Tibial nerve (tissue), 4 donors: ENCODE results near the gene PNKP. TPM values are rescaled to one million over a fixed set of nuclear protein-coding genes. Genes with fewer than 3 reads are reported as not detected.
"Not testable (repeated sequence)": the region's sequence is repeated elsewhere in the genome, so short reads cannot be mapped to it uniquely, and the experiment has no call there.

Experiments
- DNase-seq, 2 donors: peaks; one replicate each; pipeline ENCODE4 v3.0.0-alpha.2; 2019; ENCODE audit warnings: low spot score in 2 of 2
- H3K27ac ChIP-seq, 4 donors: fragments of 200-600 bp; sonication (generic) in 3 of 4; one replicate each; pipeline ENCODE4 v1.5.1; 2017 to 2019; ENCODE audit warnings: mild to moderate bottlenecking in 1 of 4
- H3K27me3 ChIP-seq, 2 donors: fragments of 200-600 bp; sonication (generic) in 1 of 2; one replicate each; pipeline versions ENCODE4 v1.5.1 to v1.6.0; 2017 to 2019
- H3K36me3 ChIP-seq, 3 donors: fragments of 200-600 bp; sonication (generic); one replicate each; pipeline ENCODE4 v1.5.1; 2018 to 2019
- H3K4me1 ChIP-seq, 4 donors: fragments of 200-600 bp; sonication (generic) in 3 of 4; one replicate each; pipeline ENCODE4 v1.5.1; 2017 to 2019
- H3K4me3 ChIP-seq, 4 donors: fragments of 200-600 bp; sonication (generic) in 3 of 4; one replicate each; pipeline ENCODE4 v1.5.1; 2017 to 2019; ENCODE audit warnings: mild to moderate bottlenecking in 1 of 4, moderate library complexity in 1 of 4
- H3K9me3 ChIP-seq, 4 donors: fragments of 200-600 bp; sonication (generic) in 3 of 4; one replicate each; pipeline ENCODE4 v1.5.1; 2017 to 2019
- CTCF ChIP-seq, 5 experiments: fragments of 200-600 bp in 3 of 5; fragments of 450-650 bp in 2 of 5; sonication (generic) in 3 of 5; IDR thresholded peaks; one replicate each; pipeline ENCODE4 v1.5.1; 2016 to 2019; ENCODE audit warnings: antibody characterized with exemption in 5 of 5, mild to moderate bottlenecking in 3 of 5, moderate library complexity in 2 of 5
- EP300 ChIP-seq, 2 donors: sonication (generic); formaldehyde crosslinking; IDR thresholded peaks; one replicate each; pipeline ENCODE4 v1.6.1; 2017; ENCODE audit warnings: antibody characterized with exemption in 2 of 2, mild to moderate bottlenecking in 1 of 2
- POLR2A ChIP-seq, 2 donors: fragments of 450-650 bp; IDR thresholded peaks; one replicate each; pipeline ENCODE4 v1.6.1; 2017; ENCODE audit warnings: antibody characterized with exemption in 2 of 2, mild to moderate bottlenecking in 2 of 2, moderate library complexity in 2 of 2
- WGBS, 2 donors: methylation state at CpG; one replicate each; pipeline ENCODE4 v1.1.5; 2018; 5-methylcytosine and 5-hydroxymethylcytosine counted together
- total RNA-seq, 4 donors: library from RNA; depleted of rRNA; stranded (reverse); fragments of >200 nt; gene quantifications; one replicate each; pipeline ENCODE4 v1.1.0, GENCODE V29; 2016

Gene PNKP
- total RNA-seq, 4 donors from 2014 or later: 52.7 to 158 (median 79.5) TPM

DNA sequence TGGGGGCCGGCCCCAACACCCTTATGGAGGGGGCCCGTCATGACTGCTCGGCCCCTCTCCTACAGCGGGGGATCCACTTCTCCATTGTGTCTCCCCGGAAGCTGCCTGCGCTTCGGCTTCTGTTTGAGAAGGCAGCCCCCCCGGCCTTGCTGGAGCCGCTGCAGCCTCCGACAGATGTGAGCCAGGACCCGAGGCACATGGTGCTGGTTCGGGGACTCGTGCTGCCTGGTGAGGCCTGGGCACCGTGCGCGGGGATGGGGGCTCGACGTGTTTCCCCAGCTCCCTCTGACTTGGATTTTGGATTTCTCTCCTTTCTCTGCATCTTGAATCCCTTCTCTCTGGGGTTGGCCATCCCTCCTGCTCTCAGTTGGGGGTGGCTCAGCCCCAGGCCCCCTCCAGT is 37.7 kb downstream of the PNKP start:
- TF ChIP-seq EP300 (IDR thresholded peaks at IDR 0.05) (no peak), POLR2A (IDR thresholded peaks at IDR 0.05) (no peak), CTCF (IDR thresholded peaks at IDR 0.05) (no peak)
- H3K9me3 ChIP-seq: no peaks in the 10 kb centered on the region
- H3K27ac ChIP-seq: no peak overlapping the region
- no peak for DNase-seq
- H3K36me3 ChIP-seq: peaks cover 0 to 90% (median 14%) of the 10 kb centered on the region in 3 donors
- H3K4me1 ChIP-seq: no peaks in the 10 kb centered on the region
- no peaks in the 10 kb centered on the region for H3K27me3 ChIP-seq
- WGBS, 2 donors: 95 to 96% methylated on average over 14 to 18 of the region's 18 CpGs
- H3K4me3 ChIP-seq: no peak overlapping the region

- no peak for DNase-seq
- 84 to 87% methylated on average over 6 to 8 of the region's 8 CpGs for WGBS, 2 donors
- Histone ChIP-seq H3K4me1 (no peaks in the 10 kb centered on the region), H3K27me3 (no peaks in the 10 kb centered on the region), H3K36me3 (peaks cover 0 to 90% (median 11%) of the 10 kb centered on the region in 3 donors), H3K27ac (no peak overlapping the region), H3K4me3 (no peak overlapping the region), H3K9me3 (no peaks in the 10 kb centered on the region)
- no peak for TF ChIP-seq EP300 (IDR thresholded peaks at IDR 0.05)
- TF ChIP-seq POLR2A (IDR thresholded peaks at IDR 0.05): no peak
Observed at GRCh38 chr19:49829200-49829599, 38.2 kb downstream of the PNKP start.

- H3K4me1 ChIP-seq: no peaks in the 10 kb centered on the region
- TF ChIP-seq POLR2A (IDR thresholded peaks at IDR 0.05) (no peak), CTCF (IDR thresholded peaks at IDR 0.05) (no peak), EP300 (IDR thresholded peaks at IDR 0.05) (no peak)
- peaks cover 0 to 88% (median 4%) of the 10 kb centered on the region in 3 donors for H3K36me3 ChIP-seq
- no peak for DNase-seq
- 82 to 88% methylated on average over 12 to 13 of the region's 14 CpGs for WGBS, 2 donors
- no peaks in the 10 kb centered on the region for H3K9me3 ChIP-seq
- H3K27ac ChIP-seq: no peak overlapping the region
- no peak overlapping the region for H3K4me3 ChIP-seq
- H3K27me3 ChIP-seq: no peaks in the 10 kb centered on the region
Observed at GRCh38 chr19:49827034-49827433, 40.3 kb downstream of the PNKP start.

GRCh38 chr19:49824662-49825061 is 42.7 kb downstream of the PNKP start:
- H3K4me1 ChIP-seq: peaks cover 0 to 7% (median 0%) of the 10 kb centered on the region in 4 donors
- H3K36me3 ChIP-seq: peaks cover 0 to 77% (median 0%) of the 10 kb centered on the region in 3 donors
- no peaks in the 10 kb centered on the region for H3K9me3 ChIP-seq
- no peak for DNase-seq
- WGBS, 2 donors: 82 to 91% methylated on average over 6 of the region's 6 CpGs
- no peak overlapping the region for H3K27ac ChIP-seq
- H3K27me3 ChIP-seq: no peaks in the 10 kb centered on the region
- no peak overlapping the region for H3K4me3 ChIP-seq
- no peak for TF ChIP-seq CTCF (IDR thresholded peaks at IDR 0.05)
- no peak for TF ChIP-seq POLR2A (IDR thresholded peaks at IDR 0.05)
- TF ChIP-seq EP300 (IDR thresholded peaks at IDR 0.05): no peak

DNA sequence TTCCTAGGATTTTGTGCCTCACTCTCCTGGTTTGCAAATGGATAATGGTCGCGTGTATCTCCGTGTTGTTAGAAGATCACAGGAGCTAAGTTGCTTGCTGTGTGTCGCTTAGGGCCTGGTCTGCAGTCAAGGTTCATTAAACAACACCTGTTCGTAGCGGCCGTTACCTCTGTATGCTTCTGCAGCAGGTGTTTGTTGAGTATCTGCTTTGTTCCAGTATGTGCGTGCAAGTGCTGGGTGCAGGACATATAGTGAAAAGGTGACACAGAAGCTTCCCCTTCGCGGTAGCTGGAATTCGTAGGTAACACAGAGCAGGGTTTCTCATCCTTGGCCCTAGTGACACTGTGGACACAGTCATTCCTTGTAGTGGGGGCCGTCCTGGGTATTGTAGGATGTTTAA is 43.9 kb downstream of the PNKP start:
- Histone ChIP-seq H3K9me3 (no peaks in the 10 kb centered on the region), H3K36me3 (peaks cover 0 to 65% (median 0%) of the 10 kb centered on the region in 3 donors), H3K27me3 (no peaks in the 10 kb centered on the region), H3K27ac (no peak overlapping the region), H3K4me3 (no peak overlapping the region), H3K4me1 (peaks cover 0 to 17% (median 8%) of the 10 kb centered on the region in 4 donors)
- 90 to 93% methylated on average over 12 of the region's 12 CpGs for WGBS, 2 donors
- DNase-seq: no peak
- TF ChIP-seq CTCF (IDR thresholded peaks at IDR 0.05) (no peak), EP300 (IDR thresholded peaks at IDR 0.05) (no peak), POLR2A (IDR thresholded peaks at IDR 0.05) (no peak)

GRCh38 chr19:49820125-49820524 is 47.3 kb downstream of the PNKP start:
- no peak overlapping the region for H3K27ac ChIP-seq
- H3K9me3 ChIP-seq: no peaks in the 10 kb centered on the region
- no peaks in the 10 kb centered on the region for H3K27me3 ChIP-seq
- H3K4me3 ChIP-seq: no peak overlapping the region
- peaks cover 0 to 39% (median 0%) of the 10 kb centered on the region in 3 donors for H3K36me3 ChIP-seq
- peaks cover 0 to 27% (median 10%) of the 10 kb centered on the region in 4 donors for H3K4me1 ChIP-seq
- TF ChIP-seq CTCF (IDR thresholded peaks at IDR 0.05): no peak
- no peak for TF ChIP-seq EP300 (IDR thresholded peaks at IDR 0.05)
- TF ChIP-seq POLR2A (IDR thresholded peaks at IDR 0.05): no peak
- DNase-seq: no peak
- WGBS, 2 donors: 72 to 76% methylated on average over 10 of the region's 10 CpGs

DNA sequence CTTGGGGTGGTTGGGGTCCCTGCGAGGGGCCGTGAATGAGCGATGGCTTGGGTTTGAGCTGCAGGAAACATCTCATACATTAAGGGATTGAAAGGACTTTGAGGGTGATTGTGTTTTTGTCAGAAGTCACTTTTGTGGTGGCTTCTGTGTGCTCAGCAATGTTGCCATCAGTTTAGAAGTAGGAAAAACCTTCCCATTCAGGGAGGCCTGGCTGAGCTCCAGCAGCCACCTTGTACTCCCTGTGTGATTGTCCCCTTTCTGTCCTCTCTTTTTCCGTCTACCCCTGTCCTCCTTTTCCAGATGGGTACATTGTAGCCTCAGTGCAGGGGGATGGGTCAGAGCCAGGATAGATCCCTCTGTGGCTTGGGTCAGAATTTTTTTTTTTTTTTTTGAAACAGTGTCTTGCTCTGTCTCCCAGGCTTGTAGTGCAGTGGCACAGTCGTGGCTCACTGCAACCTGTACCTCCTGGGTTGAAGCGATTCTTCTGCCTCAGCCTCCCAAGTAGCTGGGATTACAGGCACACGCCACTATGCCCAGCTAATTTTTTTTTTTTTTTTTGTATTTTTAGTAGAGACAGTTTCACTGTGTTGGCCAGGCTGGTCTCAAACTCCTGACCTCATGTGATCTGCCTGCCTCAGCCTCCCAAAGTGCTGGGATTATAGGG is 47.8 kb downstream of the PNKP start:
- peak overlapping the region in 2 of 4 donors; percentile 74 to 96 for H3K4me3 ChIP-seq
- not testable (repeated sequence) for H3K27me3 ChIP-seq, DNase-seq, H3K9me3 ChIP-seq
- H3K4me1 ChIP-seq: peaks cover 0 to 27% (median 10%) of the 10 kb centered on the region in 4 donors
- H3K36me3 ChIP-seq: peaks cover 0 to 36% (median 0%) of the 10 kb centered on the region in 3 donors
- 76 to 79% methylated on average over 7 of the region's 7 CpGs for WGBS, 2 donors
- peak overlapping the region in 1 of 4 donors; percentile 100 for H3K27ac ChIP-seq
